Left lung (tissue), 10 donors: Measurements from ENCODE around the gene TUBGCP6. TPM values are rescaled to one million over a fixed set of nuclear protein-coding genes. Genes with fewer than 3 reads are reported as not detected.

Source experiments
- ATAC-seq: fragments of 200-7000 bp; cut with Tn5 transposase; one replicate; pipeline ENCODE4 v1.9.1; 2020; ENCODE audit warnings: moderate library complexity
- DNase-seq, 4 donors: peaks; one replicate each; pipeline ENCODE4 v3.0.0-alpha.2; 2013 to 2020
- H3K27ac ChIP-seq, 2 donors: fragments of 200-600 bp; sonication (generic) in 1 of 2; one replicate each; pipeline versions ENCODE4 v1.5.0 to v1.8.0; 2020 to 2021
- H3K27me3 ChIP-seq, 2 donors: fragments of 200-600 bp; sonication (generic) in 1 of 2; one replicate each; pipeline versions ENCODE4 v1.5.0 to v1.8.0; 2020 to 2021
- H3K36me3 ChIP-seq, 2 donors: fragments of 200-600 bp; sonication (generic) in 1 of 2; one replicate each; pipeline versions ENCODE4 v1.5.0 to v1.8.0; 2020 to 2021
- H3K4me1 ChIP-seq, 2 donors: fragments of 200-600 bp; one replicate each; pipeline ENCODE4 v1.8.0; 2021
- H3K4me3 ChIP-seq, 2 donors: fragments of 200-600 bp; sonication (generic) in 1 of 2; one replicate each; pipeline versions ENCODE4 v1.5.0 to v1.8.0; 2020 to 2021; ENCODE audit warnings: mild to moderate bottlenecking in 1 of 2
- H3K9me3 ChIP-seq, 2 donors: fragments of 200-600 bp; sonication (generic) in 1 of 2; one replicate each; pipeline versions ENCODE4 v1.5.0 to v1.8.0; 2020 to 2021
- intact Hi-C, 2 donors: fragments of 100-400 bp; cut with DNase I; formaldehyde crosslinking; loops; one replicate each; pipeline versions ENCODE4 v1.11.2 to v1.14.2; 2022
- polyA plus RNA-seq, 6 donors: library from polyadenylated mRNA; unstranded; fragments of 120-200 nt; gene quantifications; one replicate each; pipeline ENCODE4 v1.2.1, GENCODE V29; 2013; ENCODE audit not compliant: insufficient read length in 6 of 6
- total RNA-seq, 2 donors: library from RNA; stranded (reverse); fragmentation: NEBNext Ultra II Directional; extraction: Animal tissue kit (Norgen Biotek cat#: 25700); gene quantifications; one replicate each; pipeline ENCODE4 v1.2.1, GENCODE V29; 2021
- TF ChIP-seq, protein P1 (sequence below), 2 donors: fragments of 200-600 bp; sonication (generic) in 1 of 2; IDR thresholded peaks; one replicate each; pipeline versions ENCODE4 v1.5.0 to v1.8.0; 2021; ENCODE audit warnings: antibody characterized with exemption in 2 of 2
- donor health status: DM: no; HTN: yes; CAD: no.
- donor health status: DM: no; HTN: no; CAD: no.

TUBGCP6 gene
- total and polyA plus RNA-seq, 8 donors: 37.2 to 50.1 (median 42.7) TPM

DNA sequence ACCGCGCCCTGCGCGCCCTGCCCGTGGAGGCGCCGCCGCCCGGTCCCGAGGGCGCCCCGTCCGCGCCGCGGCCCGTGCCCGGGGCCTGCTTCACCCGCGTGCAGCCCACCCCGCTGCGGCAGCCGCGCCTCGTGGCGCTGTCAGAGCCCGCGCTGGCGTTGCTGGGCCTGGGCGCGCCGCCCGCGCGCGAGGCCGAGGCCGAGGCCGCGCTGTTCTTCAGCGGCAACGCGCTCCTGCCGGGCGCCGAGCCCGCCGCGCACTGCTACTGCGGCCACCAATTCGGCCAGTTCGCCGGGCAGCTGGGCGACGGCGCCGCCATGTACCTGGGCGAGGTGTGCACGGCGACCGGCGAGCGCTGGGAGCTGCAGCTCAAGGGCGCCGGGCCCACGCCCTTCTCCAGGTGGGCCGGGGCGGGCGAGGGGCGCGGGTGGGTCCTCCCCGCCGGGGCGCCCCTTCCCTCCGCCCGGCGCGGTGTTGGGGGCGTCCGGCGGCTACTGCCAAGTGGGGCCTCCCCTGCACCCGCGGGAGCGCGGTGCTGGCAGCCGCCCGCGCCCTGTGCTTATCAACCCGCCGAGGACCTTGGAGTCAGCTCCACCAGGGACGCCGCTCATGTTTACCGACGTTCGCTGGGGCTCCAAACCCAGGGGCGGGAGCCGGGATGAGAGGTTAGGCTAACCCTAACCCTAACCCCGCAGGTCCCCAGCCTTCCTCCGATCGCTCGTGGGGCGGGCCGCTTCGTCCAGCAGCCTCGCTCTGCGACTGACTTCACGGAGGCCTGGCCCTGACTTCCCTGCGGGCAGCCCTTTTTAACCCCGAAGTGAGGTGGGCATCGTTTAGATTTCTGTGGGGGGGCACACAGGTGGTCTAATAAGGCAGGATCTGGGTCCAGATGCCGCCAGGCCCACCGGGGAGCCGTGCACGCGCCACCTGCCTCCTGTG, 43.4 kb downstream of the TUBGCP6 start:
- Histone ChIP-seq H3K9me3 (no peaks in the 10 kb centered on the region), H3K27me3 (no peaks in the 10 kb centered on the region), H3K4me1 (peaks cover 8 to 56% of the 10 kb centered on the region in 2 donors), H3K4me3 (peak overlapping the region; percentile 75 to 82), H3K36me3 (peaks cover 0 to 38% of the 10 kb centered on the region in 2 donors), H3K27ac (peak overlapping the region in 1 of 2 donors; percentile 80)
- no peak for DNase-seq
- intact Hi-C loops: no loop called here
- peak; percentile 7 for ATAC-seq
- TF ChIP-seq, protein P1, sequence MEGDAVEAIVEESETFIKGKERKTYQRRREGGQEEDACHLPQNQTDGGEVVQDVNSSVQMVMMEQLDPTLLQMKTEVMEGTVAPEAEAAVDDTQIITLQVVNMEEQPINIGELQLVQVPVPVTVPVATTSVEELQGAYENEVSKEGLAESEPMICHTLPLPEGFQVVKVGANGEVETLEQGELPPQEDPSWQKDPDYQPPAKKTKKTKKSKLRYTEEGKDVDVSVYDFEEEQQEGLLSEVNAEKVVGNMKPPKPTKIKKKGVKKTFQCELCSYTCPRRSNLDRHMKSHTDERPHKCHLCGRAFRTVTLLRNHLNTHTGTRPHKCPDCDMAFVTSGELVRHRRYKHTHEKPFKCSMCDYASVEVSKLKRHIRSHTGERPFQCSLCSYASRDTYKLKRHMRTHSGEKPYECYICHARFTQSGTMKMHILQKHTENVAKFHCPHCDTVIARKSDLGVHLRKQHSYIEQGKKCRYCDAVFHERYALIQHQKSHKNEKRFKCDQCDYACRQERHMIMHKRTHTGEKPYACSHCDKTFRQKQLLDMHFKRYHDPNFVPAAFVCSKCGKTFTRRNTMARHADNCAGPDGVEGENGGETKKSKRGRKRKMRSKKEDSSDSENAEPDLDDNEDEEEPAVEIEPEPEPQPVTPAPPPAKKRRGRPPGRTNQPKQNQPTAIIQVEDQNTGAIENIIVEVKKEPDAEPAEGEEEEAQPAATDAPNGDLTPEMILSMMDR (IDR thresholded peaks at IDR 0.05): no peak

- Histone ChIP-seq H3K36me3 (peaks cover 0 to 38% of the 10 kb centered on the region in 2 donors), H3K9me3 (no peaks in the 10 kb centered on the region), H3K4me3 (peak within 1 kb of the TSS; percentile 75 to 82), H3K27ac (peak within 1 kb of the TSS; percentile 59 to 80), H3K4me1 (peaks cover 8 to 55% of the 10 kb centered on the region in 2 donors), H3K27me3 (no peaks in the 10 kb centered on the region)
- TF ChIP-seq, protein P1 (IDR thresholded peaks at IDR 0.05): no peak
- ATAC-seq (peak; percentile 93), DNase-seq (peak; percentile 88 to 96 (median 92))
- intact Hi-C loops: no loop called here
Measured at GRCh38 chr22:50200461-50201190, 44.2 kb downstream of the TUBGCP6 start, which contains the start of gene SELENOO. SELENOO (plus strand) TSS chr22:50201011; CDS start chr22:50201037, 26 bp downstream.

DNA sequence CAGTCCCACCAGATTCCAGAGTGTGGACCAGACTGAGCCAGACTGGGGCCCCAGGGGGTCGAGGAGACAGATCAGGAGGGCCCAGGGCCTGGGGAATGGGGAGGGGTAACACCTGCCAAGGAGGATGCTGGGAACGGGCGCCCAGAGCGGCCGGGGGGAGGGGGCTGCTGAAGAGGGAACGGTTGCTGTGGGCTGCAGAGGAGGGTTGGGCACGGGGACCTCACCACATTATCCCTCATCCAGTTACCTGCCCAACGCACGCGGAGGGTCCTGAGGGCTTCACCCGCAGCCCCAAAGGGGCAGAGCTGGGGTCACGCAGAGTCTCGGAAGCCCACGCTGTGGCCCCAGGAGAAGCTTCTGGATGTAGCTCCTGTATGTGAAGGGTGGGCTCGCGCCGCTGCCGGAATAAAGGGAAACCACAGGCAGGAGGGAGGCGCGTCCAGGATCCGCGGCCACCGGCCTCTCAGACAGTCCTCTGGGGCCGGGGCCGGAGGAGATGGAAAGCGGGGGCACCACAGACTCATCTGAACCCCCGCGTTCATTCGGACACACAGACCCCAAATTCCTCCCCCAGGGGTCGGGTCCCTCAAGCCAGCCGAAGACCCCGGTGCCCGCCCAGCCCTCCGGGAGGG, 44.9 kb downstream of the TUBGCP6 start:
- intact Hi-C loops: no loop called here
- Histone ChIP-seq H3K27ac (peak overlapping the region; percentile 59 to 80), H3K4me1 (peaks cover 8 to 48% of the 10 kb centered on the region in 2 donors), H3K36me3 (peaks cover 0 to 44% of the 10 kb centered on the region in 2 donors), H3K4me3 (peak overlapping the region; percentile 75 to 82), H3K27me3 (no peaks in the 10 kb centered on the region), H3K9me3 (no peaks in the 10 kb centered on the region)
- DNase-seq (no peak), ATAC-seq (peak; percentile 6)
- TF ChIP-seq, protein P1 (IDR thresholded peaks at IDR 0.05): no peak

DNA sequence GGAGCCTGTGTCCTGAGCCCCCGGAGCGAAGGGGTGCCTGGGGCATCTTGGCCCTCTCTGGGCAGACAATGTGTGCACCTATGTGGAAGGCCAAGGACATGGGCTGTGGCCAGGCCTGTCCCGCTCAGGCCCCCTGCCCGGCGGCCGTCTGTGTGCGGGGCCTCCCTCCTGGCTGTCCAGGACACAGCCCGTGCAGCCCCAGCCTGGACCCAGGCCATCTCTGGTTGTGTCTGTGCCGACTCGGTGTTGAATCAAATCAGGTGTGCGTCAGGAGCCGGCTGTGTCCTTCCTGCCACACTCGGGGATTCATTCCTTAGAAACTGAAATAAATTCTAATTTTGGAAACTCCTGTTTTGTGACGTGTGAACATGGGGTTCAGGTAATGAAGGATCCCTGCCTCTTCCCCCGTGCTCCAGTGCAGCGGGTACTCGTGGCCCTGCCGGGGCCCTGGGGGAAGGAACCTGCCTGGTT, 45.5 kb downstream of the TUBGCP6 start:
- peaks cover 0 to 51% of the 10 kb centered on the region in 2 donors for H3K36me3 ChIP-seq
- no peak overlapping the region for H3K27ac ChIP-seq
- no peaks in the 10 kb centered on the region for H3K27me3 ChIP-seq
- intact Hi-C loops: no loop called here
- peak overlapping the region in 1 of 2 donors; percentile 75 for H3K4me3 ChIP-seq
- H3K4me1 ChIP-seq: peaks cover 8 to 41% of the 10 kb centered on the region in 2 donors
- TF ChIP-seq, protein P1 (IDR thresholded peaks at IDR 0.05): no peak
- H3K9me3 ChIP-seq: no peaks in the 10 kb centered on the region
- no peak for DNase-seq
- no peak for ATAC-seq
